ENCODE results near the gene TBC1D8. TPM values are rescaled to one million over a fixed set of nuclear protein-coding genes. Genes with fewer than 3 reads are reported as not detected.

The TBC1D8 gene
- polyA plus RNA-seq, 1 donor = 17.3 TPM

GRCh38 chr2:101113441-101114267 is 37.5 kb downstream of the TBC1D8 start:
- WGBS (ENCODE audit: insufficient coverage, low lambda C conversion rate) = 21% methylated on average over 2 of the region's 10 CpGs
- H3K36me3 ChIP-seq (ENCODE audit: control insufficient read depth, insufficient read depth, low read length) = no peaks in the 10 kb centered on the region
- H3K9me3 ChIP-seq (ENCODE audit: control insufficient read depth, low read depth, low read length) = no peaks in the 10 kb centered on the region
- H3K4me1 ChIP-seq (ENCODE audit: control insufficient read depth, insufficient read depth, low read length) = peaks cover 17% of the 10 kb centered on the region
- no peak overlapping the region for H3K4me3 ChIP-seq (ENCODE audit: low read length)
- no peak for DNase-seq
- H3K27ac ChIP-seq (ENCODE audit: low read length) = no peak overlapping the region
- no peaks in the 10 kb centered on the region for H3K27me3 ChIP-seq (ENCODE audit: control insufficient read depth, insufficient read depth, low read length)

GRCh38 chr2:101112772-101113157 is 38.4 kb downstream of the TBC1D8 start:
- peaks cover 17% of the 10 kb centered on the region for H3K4me1 ChIP-seq (ENCODE audit: control insufficient read depth, insufficient read depth, low read length)
- H3K9me3 ChIP-seq (ENCODE audit: control insufficient read depth, low read depth, low read length) = no peaks in the 10 kb centered on the region

DNA sequence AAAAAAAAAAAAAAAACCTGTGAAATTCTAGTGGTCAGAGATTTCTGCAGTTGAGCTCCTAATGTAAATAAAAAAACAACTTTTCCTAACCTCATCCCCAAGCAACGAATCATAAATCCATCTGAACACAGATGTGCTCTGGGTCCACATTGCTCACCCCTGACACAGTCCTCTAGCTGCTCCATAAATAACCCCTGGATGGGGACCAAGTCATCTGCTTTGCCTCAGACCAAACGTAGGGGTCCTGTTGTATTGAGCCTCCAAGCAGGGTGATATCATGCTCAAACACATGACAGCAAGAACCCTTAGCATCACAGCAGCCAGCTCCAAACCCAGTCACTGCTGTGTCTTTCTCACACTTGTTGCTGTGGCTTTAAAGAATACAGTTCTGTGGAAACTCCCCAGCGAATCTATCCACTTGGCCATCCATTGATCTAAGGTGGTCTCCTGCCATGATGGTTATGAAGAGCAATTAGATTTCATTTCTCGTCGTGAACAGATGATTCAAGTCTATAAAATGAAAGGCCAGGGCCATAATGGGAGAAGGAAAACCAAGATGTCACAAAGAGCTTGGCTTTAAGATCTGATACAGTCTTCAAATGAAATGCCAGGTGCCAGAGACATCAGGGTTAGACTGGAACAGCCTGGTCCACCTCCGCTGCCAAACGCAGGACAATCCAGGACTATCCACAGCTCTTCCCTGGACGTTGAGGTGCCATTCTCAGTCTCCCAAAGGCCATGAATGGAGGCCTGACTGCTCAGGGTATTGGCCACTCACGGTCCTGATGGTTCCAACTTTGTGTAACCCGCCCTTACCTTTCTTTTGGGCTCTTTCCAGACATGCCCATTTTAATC is 39.0 kb downstream of the TBC1D8 start:
- 100% methylated on average over 2 of the region's 10 CpGs for WGBS (ENCODE audit: insufficient coverage, low lambda C conversion rate)
- H3K9me3 ChIP-seq (ENCODE audit: control insufficient read depth, low read depth, low read length) = no peaks in the 10 kb centered on the region
- no peaks in the 10 kb centered on the region for H3K36me3 ChIP-seq (ENCODE audit: control insufficient read depth, insufficient read depth, low read length)
- H3K4me3 ChIP-seq (ENCODE audit: low read length) = no peak overlapping the region
- H3K4me1 ChIP-seq (ENCODE audit: control insufficient read depth, insufficient read depth, low read length) = peaks cover 17% of the 10 kb centered on the region
- no peak overlapping the region for H3K27ac ChIP-seq (ENCODE audit: low read length)
- H3K27me3 ChIP-seq (ENCODE audit: control insufficient read depth, insufficient read depth, low read length) = no peaks in the 10 kb centered on the region
- no peak for DNase-seq

More at GRCh38 chr2:101112772-101113157, 38.4 kb downstream of the TBC1D8 start:
- no peak for DNase-seq
- no peaks in the 10 kb centered on the region for H3K36me3 ChIP-seq (ENCODE audit: control insufficient read depth, insufficient read depth, low read length)
- H3K27ac ChIP-seq (ENCODE audit: low read length) = no peak overlapping the region
- no CpG with 5 or more reads among the region's 6 CpGs for WGBS (ENCODE audit: insufficient coverage, low lambda C conversion rate)
- H3K4me3 ChIP-seq (ENCODE audit: low read length) = no peak overlapping the region
- no peaks in the 10 kb centered on the region for H3K27me3 ChIP-seq (ENCODE audit: control insufficient read depth, insufficient read depth, low read length)

- no peaks in the 10 kb centered on the region for H3K9me3 ChIP-seq (ENCODE audit: control insufficient read depth, low read depth, low read length)
- H3K27ac ChIP-seq (ENCODE audit: low read length) = no peak overlapping the region
- no peak overlapping the region for H3K4me3 ChIP-seq (ENCODE audit: low read length)
- no peaks in the 10 kb centered on the region for H3K27me3 ChIP-seq (ENCODE audit: control insufficient read depth, insufficient read depth, low read length)
- no peak for DNase-seq
- peaks cover 19% of the 10 kb centered on the region for H3K4me1 ChIP-seq (ENCODE audit: control insufficient read depth, insufficient read depth, low read length)
- no CpG with 5 or more reads among the region's 18 CpGs for WGBS (ENCODE audit: insufficient coverage, low lambda C conversion rate)
- H3K36me3 ChIP-seq (ENCODE audit: control insufficient read depth, insufficient read depth, low read length) = no peaks in the 10 kb centered on the region
Observed at GRCh38 chr2:101111262-101111838, 39.8 kb downstream of the TBC1D8 start.

DNA sequence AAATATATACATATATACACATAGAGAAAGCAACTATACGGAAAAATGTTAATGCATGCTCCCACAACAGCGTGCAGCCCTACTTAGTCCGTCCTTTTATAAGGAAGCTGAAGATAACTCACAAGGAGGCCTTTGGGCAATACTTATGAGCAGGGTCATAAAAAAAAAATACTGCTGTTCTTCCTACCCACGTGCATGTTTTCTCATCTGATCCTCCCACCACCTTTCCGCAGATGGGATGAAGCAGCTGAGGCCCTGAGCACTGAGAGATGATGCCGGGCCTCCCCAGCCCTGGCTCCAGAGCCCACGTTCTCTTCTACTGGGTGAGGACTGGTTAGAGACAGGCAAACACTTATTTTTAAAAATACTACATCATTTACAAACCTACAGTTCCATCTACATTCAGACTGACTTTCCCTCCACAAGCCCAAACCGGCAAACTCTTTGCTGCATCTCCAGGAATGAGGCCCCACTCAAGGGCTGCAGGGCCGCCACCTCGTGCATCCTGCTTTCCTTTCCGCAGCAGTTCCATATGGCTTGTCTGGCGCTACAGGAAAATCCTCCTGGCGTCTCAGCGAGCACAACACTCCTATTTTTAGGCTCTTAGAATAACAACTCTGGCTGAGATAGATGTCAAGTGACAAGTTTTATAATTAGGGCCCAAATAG is 41.6 kb downstream of the TBC1D8 start:
- H3K27ac ChIP-seq (ENCODE audit: low read length) = no peak overlapping the region

DNA sequence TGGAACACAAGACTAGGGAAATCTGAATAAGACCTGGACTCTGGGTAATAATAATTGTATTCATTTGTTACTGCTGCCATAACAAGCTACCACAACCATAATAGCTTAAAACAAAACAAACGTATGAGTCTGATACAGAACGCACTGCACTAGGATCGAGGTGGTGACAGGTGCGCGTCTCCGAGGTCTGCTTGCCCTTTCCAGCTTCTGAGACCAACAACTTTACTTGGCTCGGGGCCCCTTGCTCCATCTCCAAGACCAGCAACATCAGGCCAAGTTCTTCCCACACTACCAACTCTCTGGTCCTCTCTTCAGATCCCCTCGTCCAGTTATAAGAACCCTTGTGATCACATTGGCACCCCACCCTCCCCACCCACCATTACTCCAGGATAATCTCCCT is 42.8 kb downstream of the TBC1D8 start:
- 100% methylated on average over 3 of the region's 8 CpGs for WGBS (ENCODE audit: insufficient coverage, low lambda C conversion rate)
- Histone ChIP-seq H3K9me3 (ENCODE audit: control insufficient read depth, low read depth, low read length) (no peaks in the 10 kb centered on the region), H3K4me3 (ENCODE audit: low read length) (no peak overlapping the region), H3K4me1 (ENCODE audit: control insufficient read depth, insufficient read depth, low read length) (peaks cover 19% of the 10 kb centered on the region), H3K36me3 (ENCODE audit: control insufficient read depth, insufficient read depth, low read length) (no peaks in the 10 kb centered on the region), H3K27me3 (ENCODE audit: control insufficient read depth, insufficient read depth, low read length) (no peaks in the 10 kb centered on the region), H3K27ac (ENCODE audit: low read length) (no peak overlapping the region)
- DNase-seq = no peak

More for the DNA sequence above, 41.6 kb downstream of the TBC1D8 start:
- no peaks in the 10 kb centered on the region for H3K9me3 ChIP-seq (ENCODE audit: control insufficient read depth, low read depth, low read length)
- H3K4me1 ChIP-seq (ENCODE audit: control insufficient read depth, insufficient read depth, low read length) = peaks cover 23% of the 10 kb centered on the region
- no peaks in the 10 kb centered on the region for H3K27me3 ChIP-seq (ENCODE audit: control insufficient read depth, insufficient read depth, low read length)
- no peaks in the 10 kb centered on the region for H3K36me3 ChIP-seq (ENCODE audit: control insufficient read depth, insufficient read depth, low read length)
- WGBS (ENCODE audit: insufficient coverage, low lambda C conversion rate) = no CpG with 5 or more reads among the region's 14 CpGs
- no peak overlapping the region for H3K4me3 ChIP-seq (ENCODE audit: low read length)
- no peak for DNase-seq

GRCh38 chr2:101107241-101107640 is 43.9 kb downstream of the TBC1D8 start:
- WGBS (ENCODE audit: insufficient coverage, low lambda C conversion rate) = no CpG with 5 or more reads among the region's 1 CpG
- H3K36me3 ChIP-seq (ENCODE audit: control insufficient read depth, insufficient read depth, low read length) = no peaks in the 10 kb centered on the region
- peaks cover 8% of the 10 kb centered on the region for H3K9me3 ChIP-seq (ENCODE audit: control insufficient read depth, low read depth, low read length)
- peaks cover 17% of the 10 kb centered on the region for H3K4me1 ChIP-seq (ENCODE audit: control insufficient read depth, insufficient read depth, low read length)
- no peak for DNase-seq
- no peaks in the 10 kb centered on the region for H3K27me3 ChIP-seq (ENCODE audit: control insufficient read depth, insufficient read depth, low read length)
- H3K27ac ChIP-seq (ENCODE audit: low read length) = no peak overlapping the region
- H3K4me3 ChIP-seq (ENCODE audit: low read length) = no peak overlapping the region

GRCh38 chr2:101106453-101107181 is 44.6 kb downstream of the TBC1D8 start:
- peak; percentile 75 to 85 for DNase-seq
- H3K4me1 ChIP-seq (ENCODE audit: control insufficient read depth, insufficient read depth, low read length) = peaks cover 17% of the 10 kb centered on the region
- peak overlapping the region; percentile 23 for H3K27ac ChIP-seq (ENCODE audit: low read length)
- H3K36me3 ChIP-seq (ENCODE audit: control insufficient read depth, insufficient read depth, low read length) = no peaks in the 10 kb centered on the region
- H3K4me3 ChIP-seq (ENCODE audit: low read length) = no peak overlapping the region
- peaks cover 12% of the 10 kb centered on the region for H3K9me3 ChIP-seq (ENCODE audit: control insufficient read depth, low read depth, low read length)
- no peaks in the 10 kb centered on the region for H3K27me3 ChIP-seq (ENCODE audit: control insufficient read depth, insufficient read depth, low read length)
- 74% methylated on average over 4 of the region's 12 CpGs for WGBS (ENCODE audit: insufficient coverage, low lambda C conversion rate)

GRCh38 chr2:101105654-101106053 is 45.5 kb downstream of the TBC1D8 start:
- H3K4me1 ChIP-seq (ENCODE audit: control insufficient read depth, insufficient read depth, low read length) = peaks cover 17% of the 10 kb centered on the region
- H3K27ac ChIP-seq (ENCODE audit: low read length) = no peak overlapping the region
- no CpG with 5 or more reads among the region's 4 CpGs for WGBS (ENCODE audit: insufficient coverage, low lambda C conversion rate)

More at GRCh38 chr2:101105654-101106053, 45.5 kb downstream of the TBC1D8 start:
- no peak for DNase-seq
- Histone ChIP-seq H3K9me3 (ENCODE audit: control insufficient read depth, low read depth, low read length) (peaks cover 12% of the 10 kb centered on the region), H3K36me3 (ENCODE audit: control insufficient read depth, insufficient read depth, low read length) (no peaks in the 10 kb centered on the region), H3K27me3 (ENCODE audit: control insufficient read depth, insufficient read depth, low read length) (no peaks in the 10 kb centered on the region), H3K4me3 (ENCODE audit: low read length) (no peak overlapping the region)
